OCI-LY3 (cell line): ENCODE data around the gene UAP1.

Experiments used
- H2AFZ ChIP-seq: fragments of 200-600, 300-600 bp; shearing (Covaris generic); 2 replicates; pipeline ENCODE4 v1.6.0; 2014; ENCODE audit warnings: antibody characterized with exemption, low read depth, low read length
- H3K27ac ChIP-seq: fragments of 200-600, 300-600 bp; sonication (generic); 2 replicates; pipeline ENCODE4 v1.5.1; 2014; ENCODE audit warnings: mild to moderate bottlenecking, low read length, moderate library complexity, mixed read lengths
- H3K27me3 ChIP-seq: fragments of 200-600, 300-600 bp; sonication (generic); 2 replicates; pipeline ENCODE4 v1.6.1; 2014; ENCODE audit warnings: low read depth, low read length, mixed read lengths
- H3K36me3 ChIP-seq: fragments of 200-600, 300-600 bp; sonication (generic); replicated peaks from 2 replicates; pipeline ENCODE3; 2014; ENCODE audit warnings: low read depth, low read length, mixed read lengths
- H3K4me1 ChIP-seq: fragments of 300-600, 200-600 bp; sonication (generic); 2 replicates; pipeline ENCODE4 v1.6.1; 2014; ENCODE audit warnings: low read length, mixed read lengths
- H3K4me2 ChIP-seq: fragments of 200-600, 300-600 bp; sonication (generic); 2 replicates; pipeline ENCODE4 v1.6.1; 2014; ENCODE audit warnings: low read length, mixed read lengths
- H3K4me3 ChIP-seq: fragments of 300-600, 200-600 bp; sonication (generic); 2 replicates; pipeline ENCODE4 v1.5.1; 2014; ENCODE audit warnings: antibody characterized with exemption, mild to moderate bottlenecking, low read length, moderate library complexity
- H3K79me2 ChIP-seq: fragments of 300-600, 200-600 bp; shearing (Covaris generic); 2 replicates; pipeline ENCODE4 v1.6.1; 2014; ENCODE audit warnings: mild to moderate bottlenecking, low read length, mixed read lengths
- H3K9ac ChIP-seq: fragments of 300-600, 200-600 bp; shearing (Covaris generic); 2 replicates; pipeline ENCODE4 v1.6.0; 2014; ENCODE audit warnings: mild to moderate bottlenecking, low read length, moderate library complexity
- H3K9me3 ChIP-seq: fragments of 200-600, 300-600 bp; shearing (Covaris generic); 2 replicates; pipeline ENCODE4 v1.6.1; 2014; ENCODE audit warnings: low read length, mixed read lengths; ENCODE audit not compliant: insufficient read depth
- H4K20me1 ChIP-seq: fragments of 200-600, 300-600 bp; sonication (generic); 2 replicates; pipeline ENCODE4 v1.6.1; 2016; ENCODE audit warnings: low read length, mixed read lengths; ENCODE audit not compliant: insufficient read depth
- CTCF ChIP-seq: fragments of 200-600, 300-600 bp; sonication (generic); IDR thresholded peaks from 2 replicates; pipeline ENCODE4 v1.5.1; 2014; ENCODE audit warnings: antibody characterized with exemption, low read length, low read depth
- EZH2phosphoT487 ChIP-seq: fragments of 200-600 bp; shearing (Covaris generic); IDR thresholded peaks from 2 replicates; pipeline ENCODE4 v1.6.1; 2018; ENCODE audit warnings: antibody characterized with exemption, mixed run types, low read depth

Gene UAP1

GRCh38 chr1:162564762-162565218, 3.3 kb downstream of the UAP1 start:
- Histone ChIP-seq H3K36me3 (peaks cover 18% of the 10 kb centered on the region), H3K4me3 (no peak overlapping the region), H3K9ac (no peak overlapping the region), H2AFZ (no peak overlapping the region), H3K4me1 (peaks cover 4% of the 10 kb centered on the region), H3K27me3 (no peaks in the 10 kb centered on the region), H3K27ac (no peak overlapping the region), H3K9me3 (no peaks in the 10 kb centered on the region), H3K4me2 (no peak overlapping the region), H3K79me2 (peaks cover 46% of the 10 kb centered on the region), H4K20me1 (peaks cover 23% of the 10 kb centered on the region)
- TF ChIP-seq CTCF (no peak), EZH2phosphoT487 (no peak)

DNA sequence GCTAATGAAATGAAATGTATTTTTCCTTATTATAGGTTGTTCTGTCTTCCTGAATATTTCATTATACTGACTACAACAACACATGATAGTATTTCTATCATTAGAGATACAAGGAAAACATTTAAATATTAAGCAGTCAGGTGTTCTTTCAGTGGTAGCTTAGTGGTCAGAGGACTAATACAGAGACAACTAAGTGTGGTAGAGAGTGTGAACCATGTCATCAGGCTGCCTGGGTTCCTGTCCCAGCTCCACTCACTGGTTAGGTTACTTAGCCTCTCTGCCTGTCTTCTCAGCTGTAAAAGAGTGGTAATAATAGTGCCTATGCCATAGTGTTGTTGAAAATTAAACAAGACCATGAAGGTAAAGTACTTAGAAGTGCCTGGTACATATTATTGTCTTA, 3.9 kb downstream of the UAP1 start:
- Histone ChIP-seq H4K20me1 (peaks cover 23% of the 10 kb centered on the region), H3K27ac (no peak overlapping the region), H2AFZ (no peak overlapping the region), H3K27me3 (no peaks in the 10 kb centered on the region), H3K36me3 (peaks cover 18% of the 10 kb centered on the region), H3K4me1 (peaks cover 4% of the 10 kb centered on the region), H3K9ac (no peak overlapping the region), H3K79me2 (peaks cover 46% of the 10 kb centered on the region), H3K4me2 (no peak overlapping the region), H3K9me3 (no peaks in the 10 kb centered on the region), H3K4me3 (no peak overlapping the region)
- TF ChIP-seq EZH2phosphoT487 (no peak), CTCF (no peak)

GRCh38 chr1:162566870-162567269, 5.3 kb downstream of the UAP1 start:
- Histone ChIP-seq H3K79me2 (peaks cover 42% of the 10 kb centered on the region), H3K4me1 (peaks cover 7% of the 10 kb centered on the region)

DNA sequence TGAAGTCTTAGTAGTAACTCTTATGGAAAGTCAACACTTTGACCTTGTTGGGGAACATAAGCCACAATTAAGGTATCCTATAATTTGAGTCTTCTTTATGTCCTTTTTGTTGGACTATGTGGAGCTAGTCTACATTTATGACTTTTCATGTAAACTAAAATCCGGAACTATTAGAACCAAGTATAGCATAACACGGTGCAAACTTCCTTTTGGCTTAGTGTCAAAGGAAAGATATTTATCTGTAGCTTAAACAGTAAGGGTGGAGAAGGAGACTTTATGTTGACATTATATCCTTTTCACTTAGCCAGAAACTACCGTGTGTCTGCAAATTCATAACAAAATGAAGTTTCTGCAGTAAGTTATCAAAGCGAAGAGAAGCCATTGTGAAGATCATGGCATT, 7.3 kb downstream of the UAP1 start:
- Histone ChIP-seq H3K4me3 (no peak overlapping the region), H3K79me2 (peaks cover 23% of the 10 kb centered on the region), H3K27ac (no peak overlapping the region), H3K9ac (no peak overlapping the region), H3K4me2 (no peak overlapping the region), H3K9me3 (no peaks in the 10 kb centered on the region), H3K36me3 (peaks cover 31% of the 10 kb centered on the region), H2AFZ (no peak overlapping the region), H3K4me1 (peaks cover 7% of the 10 kb centered on the region), H3K27me3 (no peaks in the 10 kb centered on the region), H4K20me1 (peaks cover 31% of the 10 kb centered on the region)
- no peak for TF ChIP-seq EZH2phosphoT487
- no peak for TF ChIP-seq CTCF

More at GRCh38 chr1:162566870-162567269, 5.3 kb downstream of the UAP1 start:
- Histone ChIP-seq H3K27ac (no peak overlapping the region), H2AFZ (no peak overlapping the region), H3K4me3 (no peak overlapping the region), H3K9me3 (no peaks in the 10 kb centered on the region), H3K36me3 (peaks cover 26% of the 10 kb centered on the region), H3K9ac (no peak overlapping the region), H3K4me2 (no peak overlapping the region), H4K20me1 (peaks cover 26% of the 10 kb centered on the region), H3K27me3 (no peaks in the 10 kb centered on the region)
- TF ChIP-seq EZH2phosphoT487 (no peak), CTCF (no peak)
